Upper lobe of left lung (tissue), 6 donors: ENCODE measurements around the gene RNF19B. TPM values are rescaled to one million over a fixed set of nuclear protein-coding genes. Genes with fewer than 3 reads are reported as not detected.

Experiments
- ATAC-seq, 2 donors: fragments of 200-7000 bp; cut with Tn5 transposase; one replicate each; pipeline ENCODE4 v1.9.1; 2022; ENCODE audit warnings: mild to moderate bottlenecking in 2 of 2, moderate library complexity in 2 of 2; ENCODE audit not compliant: low FRiP score in 2 of 2
- DNase-seq, 2 donors: peaks; one replicate each; pipeline ENCODE4 v3.0.0-alpha.2; 2019 to 2020
- H3K27ac ChIP-seq, 4 donors: fragments of 200-600 bp; sonication (generic); one replicate each; pipeline ENCODE4 v1.5.1; 2016 to 2019
- H3K27me3 ChIP-seq, 4 donors: fragments of 200-600 bp; sonication (generic); one replicate each; pipeline ENCODE4 v1.5.1; 2017 to 2019
- H3K36me3 ChIP-seq, 4 donors: fragments of 200-600 bp; sonication (generic); one replicate each; pipeline ENCODE4 v1.5.1; 2016 to 2019
- H3K4me1 ChIP-seq, 4 donors: fragments of 200-600 bp; sonication (generic); one replicate each; pipeline ENCODE4 v1.5.1; 2018 to 2019
- H3K4me3 ChIP-seq, 4 donors: fragments of 200-600 bp; sonication (generic); one replicate each; pipeline ENCODE4 v1.5.1; 2017 to 2019; ENCODE audit warnings: mild to moderate bottlenecking in 2 of 4, moderate library complexity in 1 of 4
- H3K9me3 ChIP-seq, 4 donors: fragments of 200-600 bp; sonication (generic); one replicate each; pipeline ENCODE4 v1.5.1; 2018 to 2019
- CTCF ChIP-seq, 6 experiments: fragments of 450-650 bp in 4 of 6; fragments of 200-600 bp in 2 of 6; sonication (generic) in 2 of 6; IDR thresholded peaks; one replicate each; pipeline ENCODE4 v1.5.1; 2016 to 2019; ENCODE audit warnings: antibody characterized with exemption in 6 of 6
- EP300 ChIP-seq, 4 donors: sonication (generic); formaldehyde crosslinking; IDR thresholded peaks; one replicate each; pipeline ENCODE4 v1.5.1; 2017; ENCODE audit warnings: antibody characterized with exemption in 4 of 4, control low read depth in 2 of 4
- POLR2A ChIP-seq, 4 donors: fragments of 450-650 bp; IDR thresholded peaks; one replicate each; pipeline ENCODE4 v1.5.1; 2016 to 2017; ENCODE audit warnings: antibody characterized with exemption in 4 of 4, mild to moderate bottlenecking in 2 of 4
- POLR2AphosphoS5 ChIP-seq, 2 donors: sonication (generic); formaldehyde crosslinking; IDR thresholded peaks; one replicate each; pipeline ENCODE4 v1.5.1; 2017; ENCODE audit warnings: antibody characterized with exemption in 2 of 2
- WGBS, 2 donors: methylation state at CpG; one replicate each; pipeline ENCODE4 v1.1.5; 2017 to 2018; 5-methylcytosine and 5-hydroxymethylcytosine counted together
- total RNA-seq, 6 donors: library from RNA; depleted of rRNA in 4 of 6; stranded (reverse); fragments of >200 nt in 4 of 6; gene quantifications; one replicate each; pipeline versions ENCODE4 v1.1.0 to v1.2.1, GENCODE V29; 2016 to 2021
- donor health status: DM: no; HTN: no; CAD: no; lungs with moderate emphysema.
- donor health status: DM: no; HTN: yes; CAD: no; lungs with severe emphysema.

Gene RNF19B
- total RNA-seq, 6 donors from 2014 or later: 28.7 to 44.5 (median 37.4) TPM

GRCh38 chr1:32888134-32888533 lies 76.5 kb downstream of the RNF19B start:
- no peak for DNase-seq
- Histone ChIP-seq H3K4me3 (no peak overlapping the region), H3K27me3 (peaks cover 0 to 42% (median 26%) of the 10 kb centered on the region in 4 donors), H3K4me1 (peaks cover 10 to 22% (median 20%) of the 10 kb centered on the region in 4 donors), H3K9me3 (no peaks in the 10 kb centered on the region), H3K36me3 (no peaks in the 10 kb centered on the region), H3K27ac (no peak overlapping the region)
- no peak for TF ChIP-seq POLR2AphosphoS5 (IDR thresholded peaks at IDR 0.05)
- no peak for TF ChIP-seq CTCF (IDR thresholded peaks at IDR 0.05)
- WGBS, 2 donors: 74 to 90% methylated on average over 3 of the region's 3 CpGs
- no peak for ATAC-seq

- WGBS, 2 donors: 78 to 83% methylated on average over 12 of the region's 12 CpGs
- Histone ChIP-seq H3K9me3 (no peaks in the 10 kb centered on the region), H3K4me1 (peaks cover 6 to 17% (median 15%) of the 10 kb centered on the region in 4 donors), H3K36me3 (no peaks in the 10 kb centered on the region), H3K4me3 (no peak overlapping the region), H3K27ac (no peak overlapping the region), H3K27me3 (peaks cover 0 to 37% (median 21%) of the 10 kb centered on the region in 4 donors)
- TF ChIP-seq POLR2AphosphoS5 (IDR thresholded peaks at IDR 0.05) (no peak), EP300 (IDR thresholded peaks at IDR 0.05) (no peak), CTCF (IDR thresholded peaks at IDR 0.05) (no peak), POLR2A (IDR thresholded peaks at IDR 0.05) (no peak)
- no peak for ATAC-seq
- no peak for DNase-seq
Observed at GRCh38 chr1:32887623-32888022, 77.0 kb downstream of the RNF19B start.

- H3K9me3 ChIP-seq: no peaks in the 10 kb centered on the region
- no peaks in the 10 kb centered on the region for H3K36me3 ChIP-seq
- no peak overlapping the region for H3K27ac ChIP-seq
- no peak for ATAC-seq
- peaks cover 0 to 37% (median 21%) of the 10 kb centered on the region in 4 donors for H3K27me3 ChIP-seq
- TF ChIP-seq POLR2AphosphoS5 (IDR thresholded peaks at IDR 0.05) (no peak), EP300 (IDR thresholded peaks at IDR 0.05) (no peak), POLR2A (IDR thresholded peaks at IDR 0.05) (no peak), CTCF (IDR thresholded peaks at IDR 0.05) (no peak)
- peak overlapping the region in 1 of 4 donors; percentile 25 for H3K4me3 ChIP-seq
- WGBS, 2 donors: 56 to 64% methylated on average over 5 to 13 of the region's 19 CpGs
- H3K4me1 ChIP-seq: peaks cover 6 to 16% (median 10%) of the 10 kb centered on the region in 4 donors
- no peak for DNase-seq
Observed at GRCh38 chr1:32886828-32887414, 77.7 kb downstream of the RNF19B start.

Other genes with a start within 250 kb of the RNF19B start
- gene YARS1, start 147.5 kb downstream of the RNF19B start, total RNA-seq: 100 to 1,000 TPM in 3 of 6 donors, 10 to 100 TPM in 3; 82.1 to 110 (median 95.1) TPM
- 10 to 100 TPM; 20.8 to 85.9 (median 34.9) TPM for gene S100PBP, start 147.2 kb downstream of the RNF19B start, total RNA-seq
- 10 to 100 TPM in 1 of 6 donors, 1 to 10 TPM in 2, under 1 TPM in 1, not detected in 2; 0.30 to 10.3 (median 2.2) TPM for gene FNDC5, start 93.9 kb downstream of the RNF19B start, total RNA-seq
- not detected for gene HPCA, start 78.3 kb downstream of the RNF19B start, total RNA-seq
- gene TMEM54, start 63.4 kb downstream of the RNF19B start, total RNA-seq: 10 to 100 TPM; 37.7 to 94.1 (median 58.6) TPM
- gene AK2, start 72.1 kb upstream of the RNF19B start, total RNA-seq: 100 to 1,000 TPM in 5 of 6 donors, 10 to 100 TPM in 1; 90.1 to 123 (median 115) TPM
- 1 to 10 TPM; 1.5 to 4.8 (median 2.8) TPM for gene AZIN2, start 116.3 kb upstream of the RNF19B start, total RNA-seq
- gene TRIM62, start 217.2 kb upstream of the RNF19B start, total RNA-seq: 10 to 100 TPM in 1 of 6 donors, 1 to 10 TPM in 5; 3.8 to 16.8 (median 5.5) TPM